NCI-H226 (cell line): Measurements from ENCODE around the gene PMIS2.

Experiments
- DNase-seq: peaks from one replicate; pipeline ENCODE4 v3.0.0-alpha.2; 2015

Gene PMIS2

GRCh38 chr19:35585848-35586247 lies at the start of gene PMIS2:
Gene PMIS2, plus strand, starts transcription at chr19:35586173. Its CDS starts 87 bp downstream, at chr19:35586260.
- DNase-seq: no peak

- no peak for DNase-seq
Observed at GRCh38 chr19:35539314-35539713, 46.7 kb upstream of the PMIS2 start.

DNA sequence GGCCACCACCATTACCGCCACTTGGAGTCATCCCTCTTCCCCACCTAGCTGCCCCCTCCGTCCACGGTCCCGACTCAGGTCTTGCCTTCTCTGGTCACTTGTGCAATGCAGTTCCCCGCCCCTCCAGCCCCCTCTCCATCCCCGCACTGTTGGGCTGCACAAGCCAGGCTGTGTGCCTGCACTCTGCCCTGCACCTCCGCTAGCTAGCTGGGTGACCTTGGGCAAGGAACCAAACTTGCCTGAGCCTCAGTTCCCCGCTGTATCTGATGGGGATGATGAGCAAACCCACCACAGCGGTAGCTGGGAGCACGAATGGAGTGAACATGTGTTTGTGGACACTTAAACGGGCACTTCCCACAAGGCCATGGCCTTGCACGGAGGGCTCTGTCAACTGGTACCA lies 46.1 kb upstream of the PMIS2 start:
- no peak for DNase-seq

DNA sequence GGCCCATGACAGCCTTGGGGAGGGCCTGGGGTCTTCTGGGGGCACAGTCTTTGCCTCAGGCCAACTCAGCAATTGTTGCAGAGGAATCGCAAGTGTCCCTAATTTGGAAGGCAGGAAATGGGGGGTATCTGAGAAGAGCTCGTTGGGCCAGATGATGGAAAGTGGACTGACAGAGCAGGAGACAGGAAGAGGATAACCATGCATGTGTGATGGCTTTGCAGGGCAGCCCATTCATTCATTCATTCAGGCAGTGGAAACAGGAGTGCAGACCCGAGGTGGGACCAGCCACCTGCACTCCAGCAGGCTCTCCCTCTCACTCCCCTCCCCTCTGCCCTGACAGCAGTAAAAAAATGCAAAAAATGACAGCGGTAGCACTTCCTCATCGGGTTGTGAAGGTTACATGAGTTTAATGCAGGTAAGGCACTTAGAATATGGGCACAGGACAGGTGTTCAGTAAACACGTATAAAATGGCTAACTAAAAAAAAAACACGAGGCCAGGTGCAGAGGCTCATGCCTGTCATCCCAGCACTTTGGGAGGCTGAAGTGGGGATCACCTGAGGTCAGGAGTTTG lies 45.5 kb upstream of the PMIS2 start:
- DNase-seq: no peak

DNA sequence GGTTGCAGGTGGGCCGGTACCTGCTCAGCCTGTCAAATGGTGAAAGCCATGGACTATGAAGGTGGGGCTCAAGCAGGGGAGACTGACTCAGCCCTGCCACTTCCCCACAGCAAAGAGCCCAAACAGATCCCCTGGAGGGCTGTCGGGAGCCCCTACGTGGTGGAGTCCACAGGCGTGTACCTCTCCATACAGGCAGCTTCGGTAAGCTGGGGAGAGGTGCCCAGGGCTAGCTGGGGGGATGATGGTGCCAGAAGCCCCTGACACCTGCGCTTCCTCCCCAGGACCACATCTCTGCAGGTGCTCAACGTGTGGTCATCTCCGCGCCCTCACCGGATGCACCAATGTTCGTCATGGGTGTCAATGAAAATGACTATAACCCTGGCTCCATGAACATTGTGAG lies 43.8 kb upstream of the PMIS2 start:
- no peak for DNase-seq

GRCh38 chr19:35543280-35544109 lies 42.5 kb upstream of the PMIS2 start:
- no peak for DNase-seq

DNA sequence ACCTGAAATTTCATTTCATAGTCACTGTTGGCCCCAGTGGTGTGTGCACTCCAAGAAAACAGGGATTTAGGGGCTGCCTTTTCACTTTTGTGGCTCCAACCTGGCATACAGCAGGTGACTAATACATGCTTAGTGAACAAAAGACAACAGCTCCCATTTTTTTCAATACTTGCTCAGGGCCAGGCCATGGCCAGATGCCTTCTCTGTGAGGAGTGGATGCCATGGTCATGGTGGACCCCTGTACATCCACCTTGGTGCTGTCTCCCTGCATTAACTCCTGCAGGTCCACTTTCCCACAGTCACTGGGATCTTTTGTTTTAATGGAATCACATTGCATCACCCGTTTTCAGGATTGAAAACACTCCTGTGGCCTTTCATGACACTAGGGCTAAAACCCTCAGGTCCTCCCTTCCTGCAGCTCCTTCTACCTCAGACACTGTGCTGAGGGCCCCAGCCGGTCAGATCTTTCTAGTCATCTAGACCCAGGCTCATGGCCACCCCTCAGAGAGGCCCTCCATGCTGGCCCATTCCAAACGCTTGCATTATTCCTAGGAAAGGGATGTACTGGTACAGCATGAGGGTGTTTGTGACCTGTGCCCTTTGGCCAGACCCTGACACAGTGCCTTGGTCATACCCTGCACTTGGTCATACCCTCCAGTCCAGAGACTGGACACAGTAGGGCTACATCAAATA lies 41.7 kb upstream of the PMIS2 start:
- DNase-seq: no peak

GRCh38 chr19:35545001-35545854 lies 40.7 kb upstream of the PMIS2 start, which contains the start of gene TMEM147:
Gene TMEM147, plus strand, starts transcription at chr19:35545626. Its CDS starts 114 bp downstream, at chr19:35545740.
- DNase-seq: peak; percentile 87

- DNase-seq: peak; percentile 28
Observed at GRCh38 chr19:35545855-35546381, 40.1 kb upstream of the PMIS2 start.

- no peak for DNase-seq
Observed at GRCh38 chr19:35546532-35546931, 39.4 kb upstream of the PMIS2 start.

DNA sequence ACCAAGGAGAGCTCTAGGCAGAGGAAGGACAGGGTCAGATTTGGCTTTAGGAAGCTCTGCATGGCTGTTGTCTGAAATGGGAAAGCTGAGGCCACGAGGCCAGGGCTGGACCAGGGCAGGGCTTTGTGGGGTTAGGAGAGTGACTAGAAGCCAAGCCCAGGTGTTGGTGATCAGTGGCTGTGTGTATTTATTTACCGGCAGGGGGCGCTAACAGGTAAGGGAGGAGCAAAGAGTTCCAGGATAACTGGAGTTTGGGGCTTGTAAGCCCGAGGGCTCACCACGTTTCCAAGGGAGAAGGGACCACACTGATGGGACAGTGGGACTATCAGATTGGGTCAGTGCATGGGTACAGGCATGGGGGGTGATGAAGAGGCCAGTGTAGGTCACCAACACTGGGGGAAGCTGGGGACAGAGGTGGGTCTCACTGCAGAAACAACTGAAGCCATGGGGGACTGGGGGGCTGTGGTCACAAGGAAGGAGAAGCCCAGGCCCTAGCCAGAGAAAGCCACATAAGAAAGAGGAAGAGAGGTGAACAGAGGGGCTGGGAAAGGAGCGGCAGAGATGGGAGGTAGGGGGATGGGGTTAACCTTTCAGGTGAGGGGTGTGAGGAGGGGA lies 36.7 kb upstream of the PMIS2 start:
- peak; percentile 42 for DNase-seq

DNA sequence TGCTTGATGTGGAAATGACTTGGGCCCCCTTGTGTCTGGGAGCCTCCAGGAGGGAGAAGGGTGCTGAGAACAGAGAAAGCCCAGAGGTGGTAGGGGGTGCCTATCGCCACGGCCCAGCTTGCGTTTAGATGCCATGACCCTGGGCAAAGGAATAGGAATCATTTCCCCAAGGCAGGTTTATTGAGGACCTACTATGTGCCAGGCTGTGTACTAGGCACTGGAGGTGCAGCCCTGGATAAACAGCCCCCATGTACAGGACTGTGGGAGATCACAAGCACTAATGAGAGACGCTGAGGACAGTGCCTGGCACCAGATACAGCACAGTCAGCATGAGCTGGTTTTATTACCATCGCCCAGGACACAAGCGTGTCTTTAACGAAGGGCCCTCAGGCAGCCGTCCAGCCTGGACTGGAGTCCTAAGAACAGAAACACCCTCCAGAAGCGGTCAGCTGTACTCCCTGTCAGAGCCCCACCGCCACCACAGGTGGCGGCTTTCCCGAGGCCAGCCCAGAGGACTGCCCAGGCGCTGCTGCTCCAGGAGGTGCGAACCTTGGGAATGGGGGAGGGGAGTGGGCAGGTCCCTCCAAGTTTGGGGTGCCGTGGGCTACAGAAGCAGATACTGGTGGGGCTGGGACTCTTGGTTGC lies 36.0 kb upstream of the PMIS2 start:
- DNase-seq: no peak

DNA sequence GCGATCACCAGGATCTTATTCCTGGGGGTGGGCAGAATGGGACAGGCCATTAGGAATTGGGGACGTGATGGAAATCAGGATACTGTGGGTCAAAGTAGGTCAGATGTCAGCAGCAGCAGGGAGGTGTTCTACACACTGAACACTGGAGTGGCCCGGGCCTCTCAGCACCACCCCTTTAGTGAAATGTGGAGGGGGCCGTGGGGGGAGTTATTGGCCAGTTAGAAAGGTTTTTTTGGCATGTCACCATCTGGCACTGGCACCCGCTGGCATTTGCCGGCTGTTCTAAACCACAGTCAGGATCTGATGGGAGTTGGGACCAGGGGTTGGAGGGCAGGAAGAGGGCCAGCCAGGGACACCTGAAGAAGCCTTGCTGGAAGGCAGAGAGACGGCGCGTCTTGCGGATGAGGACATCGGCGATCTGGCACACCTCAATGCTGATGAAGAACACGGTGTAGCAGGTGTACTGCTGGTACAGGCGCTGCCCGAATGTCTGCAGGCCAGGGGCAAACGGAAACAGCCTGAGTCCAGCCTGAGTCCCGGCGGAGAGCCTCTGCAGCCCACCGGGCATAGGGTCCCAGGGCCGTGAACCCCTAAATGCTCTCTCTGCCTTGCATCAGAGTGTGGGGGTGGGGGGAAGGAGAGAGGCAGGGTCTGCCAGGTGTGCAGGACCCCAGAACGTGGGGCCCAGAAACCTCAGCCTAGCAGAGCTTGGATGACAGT lies 34.7 kb upstream of the PMIS2 start:
- no peak for DNase-seq

DNA sequence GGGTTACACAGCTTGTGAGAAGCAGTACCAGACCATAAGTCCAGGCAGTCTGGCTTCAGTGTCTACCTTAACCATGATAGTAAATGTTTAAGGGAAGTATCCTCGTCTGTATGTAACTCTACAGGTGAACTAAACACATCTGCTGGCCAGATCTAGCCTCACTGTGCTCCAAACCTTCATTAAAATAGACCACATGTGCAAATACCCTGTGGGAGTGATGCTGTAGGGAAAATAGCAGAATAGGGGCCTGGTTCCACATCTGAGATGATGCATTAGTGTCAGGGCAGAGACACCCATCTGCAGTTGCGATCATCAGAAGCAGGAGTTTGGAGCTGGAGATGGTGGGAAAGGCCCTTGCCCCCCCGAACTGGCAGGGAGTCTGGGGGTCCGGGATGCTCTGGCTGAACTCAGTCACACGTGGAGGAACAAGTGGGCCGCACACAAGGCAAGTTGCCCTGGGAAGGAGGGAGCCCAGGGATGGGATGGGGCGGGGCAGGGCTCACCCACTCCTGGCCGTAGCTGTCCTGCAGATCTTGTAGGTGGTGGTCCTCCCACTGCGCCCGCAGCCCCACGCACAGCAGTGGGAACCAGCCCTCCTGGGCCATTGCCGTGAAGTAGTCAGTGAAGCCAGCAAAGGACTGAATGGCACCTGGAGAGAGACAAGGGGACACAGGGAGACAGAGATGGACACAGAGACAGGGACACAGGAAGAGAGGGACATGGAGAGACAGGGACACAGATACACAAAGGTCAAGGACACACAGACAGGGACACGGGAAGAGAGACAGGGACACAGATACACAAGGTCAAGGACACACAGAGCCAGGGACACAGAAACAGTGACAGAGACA lies 33.2 kb upstream of the PMIS2 start:
- no peak for DNase-seq

DNA sequence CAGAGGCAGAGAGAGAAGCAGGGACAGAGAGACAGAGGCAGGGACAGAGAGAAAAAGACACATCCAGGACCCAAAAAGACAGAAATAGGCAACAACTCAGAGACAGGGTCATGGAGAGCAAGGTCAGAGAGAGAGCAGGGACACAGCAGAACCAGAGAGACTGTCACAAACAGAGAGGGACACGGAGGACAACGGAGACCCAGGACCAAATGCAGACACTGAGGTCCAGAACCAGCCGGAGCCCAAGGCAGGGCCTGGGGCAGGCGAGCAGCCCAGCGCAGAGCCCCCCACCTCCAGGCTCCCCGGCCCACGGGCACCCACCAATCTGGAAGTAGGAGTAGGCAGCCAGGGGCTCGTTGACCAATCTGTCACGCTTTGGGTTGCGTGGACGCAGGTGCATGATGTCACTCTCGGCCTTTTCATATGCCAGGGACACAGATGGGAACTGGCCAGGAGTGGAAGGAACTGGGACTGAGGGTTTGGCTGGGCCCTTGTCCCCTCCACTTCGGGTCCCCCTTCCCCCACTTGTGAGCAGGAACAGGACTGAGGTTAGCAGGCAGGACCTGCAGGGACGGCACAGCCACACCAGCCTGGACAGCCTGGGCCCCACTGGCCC lies 32.5 kb upstream of the PMIS2 start:
- DNase-seq: no peak

GRCh38 chr19:35554076-35554475 lies 31.9 kb upstream of the PMIS2 start:
- DNase-seq: no peak

GRCh38 chr19:35555301-35556005 lies 30.5 kb upstream of the PMIS2 start:
- DNase-seq: no peak

DNA sequence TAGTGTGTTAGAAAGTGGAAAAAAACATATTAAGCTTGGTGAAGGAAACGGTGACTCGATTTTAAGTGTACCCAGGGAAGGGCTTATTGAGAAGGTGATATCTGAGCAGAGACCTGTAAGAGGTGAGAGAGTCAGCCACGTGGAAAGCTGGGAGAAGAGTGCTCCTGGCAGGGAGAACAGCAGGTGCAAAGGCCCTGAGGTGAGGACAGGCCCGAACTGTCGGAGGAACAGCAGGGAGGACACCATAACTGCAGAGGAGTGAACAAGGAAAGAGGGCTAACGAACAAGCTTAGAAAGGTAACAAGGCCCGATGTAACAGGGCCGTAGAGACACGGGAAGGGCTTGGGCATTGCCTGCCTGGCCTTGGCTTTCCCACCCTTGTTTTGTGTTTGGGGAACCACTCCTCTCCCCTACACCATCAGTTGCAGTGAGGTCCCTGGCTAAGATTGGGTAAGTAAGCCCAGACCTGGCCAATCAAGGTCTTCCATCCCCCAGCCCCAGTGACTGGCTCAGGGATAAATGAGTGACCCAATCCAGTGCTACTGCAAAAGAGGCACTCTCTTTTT lies 29.9 kb upstream of the PMIS2 start:
- DNase-seq: no peak
